GM23248 (cell line): ENCODE data around the gene BCAP29. TPM values are rescaled to one million over a fixed set of nuclear protein-coding genes. Genes with fewer than 3 reads are reported as not detected.

Experiments
- DNase-seq: peaks from one replicate; pipeline ENCODE4 v3.0.0-alpha.2; 2015
- H2AFZ ChIP-seq: fragments of 200-600 bp; sonication (generic); 2 replicates; pipeline ENCODE4 v1.6.1; 2016; ENCODE audit warnings: antibody characterized with exemption
- H3F3A ChIP-seq: fragments of 200-600 bp; sonication (generic); 2 replicates; pipeline ENCODE4 v1.6.1; 2016; ENCODE audit warnings: mild to moderate bottlenecking, antibody characterized with exemption, mixed run types; ENCODE audit not compliant: insufficient read depth
- H3K27ac ChIP-seq: fragments of 200-600 bp; sonication (generic); 2 replicates; pipeline ENCODE4 v1.5.1; 2016; ENCODE audit warnings: mild to moderate bottlenecking
- H3K27me3 ChIP-seq: fragments of 200-600 bp; sonication (generic); replicated peaks from 2 replicates; pipeline ENCODE4 v1.6.1; 2016; ENCODE audit warnings: mild to moderate bottlenecking; ENCODE audit not compliant: insufficient read depth
- H3K36me3 ChIP-seq: fragments of 200-600 bp; sonication (generic); 2 replicates; pipeline ENCODE4 v1.6.1; 2016; ENCODE audit warnings: low read depth, mild to moderate bottlenecking
- H3K4me1 ChIP-seq: fragments of 200-600 bp; sonication (generic); 2 replicates; pipeline ENCODE4 v1.6.1; 2016; ENCODE audit warnings: mild to moderate bottlenecking; ENCODE audit not compliant: insufficient read depth
- H3K4me2 ChIP-seq: fragments of 200-600 bp; sonication (generic); one replicate; pipeline ENCODE4 v1.6.1; 2016; ENCODE audit warnings: mild to moderate bottlenecking; ENCODE audit not compliant: unreplicated experiment
- H3K4me3 ChIP-seq: fragments of 200-600 bp; sonication (generic); 2 replicates; pipeline ENCODE4 v1.5.1; 2016; ENCODE audit warnings: mild to moderate bottlenecking
- H3K79me2 ChIP-seq: fragments of 200-600 bp; sonication (generic); 2 replicates; pipeline ENCODE4 v1.6.1; 2016; ENCODE audit warnings: mild to moderate bottlenecking; ENCODE audit not compliant: insufficient read depth
- H3K9ac ChIP-seq: fragments of 200-600 bp; sonication (generic); 2 replicates; pipeline ENCODE4 v1.6.1; 2016; ENCODE audit warnings: mild to moderate bottlenecking
- H3K9me2 ChIP-seq: fragments of 200-600 bp; sonication (generic); 2 replicates; pipeline ENCODE4 v1.6.1; 2016; ENCODE audit warnings: mixed run types, mild to moderate bottlenecking, moderate library complexity; ENCODE audit not compliant: insufficient read depth
- H3K9me3 ChIP-seq: fragments of 200-600 bp; sonication (generic); one replicate; pipeline ENCODE4 v1.6.1; 2017; ENCODE audit warnings: low read depth
- H4K20me1 ChIP-seq: fragments of 200-600 bp; sonication (generic); 2 replicates; pipeline ENCODE4 v1.6.0; 2016; ENCODE audit not compliant: insufficient read depth
- EZH2 ChIP-seq: fragments of 200-600 bp; sonication (generic); IDR thresholded peaks from 2 replicates; pipeline ENCODE4 v1.6.1; 2018; ENCODE audit warnings: antibody characterized with exemption, mild to moderate bottlenecking; ENCODE audit not compliant: insufficient read depth, poor library complexity, severe bottlenecking
- EZH2phosphoT487 ChIP-seq: fragments of 200-600 bp; sonication (generic); IDR thresholded peaks from 2 replicates; pipeline ENCODE4 v1.6.1; 2018; ENCODE audit warnings: antibody characterized with exemption, moderate library complexity, mild to moderate bottlenecking, low read depth; ENCODE audit not compliant: insufficient read depth
- WGBS, 2 experiments: methylation state at CpG; one replicate each; pipeline ENCODE4 v1.1.6; 2015 to 2017; ENCODE audit warnings: low lambda C conversion rate in 2 of 2, low coverage in 1 of 2; ENCODE audit errors: missing lambda C conversion rate in 2 of 2; 5-methylcytosine and 5-hydroxymethylcytosine counted together
- in situ Hi-C: fragments of 300-500 bp; cut with MboI; formaldehyde crosslinking; loops from 2 replicates; pipeline ENCODE4 v1.15.0; 2020
- polyA plus RNA-seq: library from polyadenylated mRNA; unstranded; fragments of >200 nt; fragmentation: Nextera tagmentation; extraction: Ambion mirVana; gene quantifications from 2 replicates; pipeline ENCODE4 v1.2.1, GENCODE V29; 2016
- total RNA-seq: library from RNA; depleted of rRNA; stranded (reverse); fragments of >200 nt; shearing (Covaris generic); gene quantifications from 2 replicates; pipeline ENCODE4 v1.2.3, GENCODE V29; 2014

Gene BCAP29
- total and polyA plus RNA-seq, 2 experiments from 2014 or later = 106 to 138 TPM

DNA sequence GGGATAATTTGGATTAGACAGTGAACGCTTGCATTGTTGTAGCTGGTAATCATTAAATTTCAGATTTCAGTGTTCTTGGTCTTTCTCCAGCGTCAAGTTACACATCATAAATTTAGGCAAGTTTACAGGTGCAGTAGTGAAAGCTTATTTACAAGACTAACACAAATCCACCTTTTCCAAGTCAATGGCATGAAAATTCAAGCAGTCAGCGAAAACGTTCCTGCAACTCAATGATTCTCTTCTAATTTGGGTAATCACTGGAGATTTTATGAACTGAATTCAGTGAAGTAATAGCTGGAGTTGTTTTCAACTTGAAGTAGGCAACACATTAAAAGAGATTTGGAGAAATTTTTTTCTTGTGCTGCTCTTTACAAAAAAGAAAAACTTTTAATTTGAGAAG is 17.9 kb downstream of the BCAP29 start:
- Histone ChIP-seq H3K9me3 (no peaks in the 10 kb centered on the region), H3K9ac (no peak overlapping the region), H3K4me2 (no peak overlapping the region), H3F3A (peaks cover 33% of the 10 kb centered on the region), H3K9me2 (no peaks in the 10 kb centered on the region), H4K20me1 (no peaks in the 10 kb centered on the region), H2AFZ (no peak overlapping the region), H3K4me1 (peaks cover 31% of the 10 kb centered on the region), H3K27ac (no peak overlapping the region), H3K79me2 (no peaks in the 10 kb centered on the region), H3K4me3 (no peak overlapping the region), H3K36me3 (peaks cover 39% of the 10 kb centered on the region), H3K27me3 (no peaks in the 10 kb centered on the region)
- in situ Hi-C loops = no loop called here
- 84 to 88% methylated on average over 4 of the region's 4 CpGs for WGBS, 2 experiments
- no peak for DNase-seq
- no peak for TF ChIP-seq EZH2
- TF ChIP-seq EZH2phosphoT487 = no peak

DNA sequence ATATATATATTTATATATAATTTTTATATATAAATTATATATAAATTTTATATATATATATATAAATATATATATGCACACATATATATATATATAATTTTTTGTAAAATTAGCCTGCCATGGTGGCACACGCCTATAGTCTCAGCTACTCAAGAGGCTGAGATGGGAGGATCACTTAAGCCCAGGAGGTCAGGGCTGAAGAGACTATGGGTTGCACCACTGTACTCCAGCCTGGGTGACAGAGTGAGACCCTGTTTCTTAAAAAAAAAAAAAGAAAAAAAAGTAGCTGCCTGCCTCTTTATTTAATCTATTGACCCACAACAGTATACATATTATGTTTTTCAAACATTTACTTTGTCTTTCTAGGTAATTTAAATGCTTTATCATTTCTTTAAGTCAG is 19.2 kb downstream of the BCAP29 start:
- Histone ChIP-seq H3K9me2 (no peaks in the 10 kb centered on the region), H3K27ac (no peak overlapping the region), H3F3A (peaks cover 21% of the 10 kb centered on the region), H3K9me3 (no peaks in the 10 kb centered on the region), H3K4me3 (no peak overlapping the region), H3K36me3 (peaks cover 33% of the 10 kb centered on the region), H2AFZ (no peak overlapping the region), H3K27me3 (no peaks in the 10 kb centered on the region), H3K4me1 (peaks cover 22% of the 10 kb centered on the region), H3K9ac (no peak overlapping the region), H4K20me1 (no peaks in the 10 kb centered on the region), H3K4me2 (no peak overlapping the region), H3K79me2 (no peaks in the 10 kb centered on the region)
- no peak for DNase-seq
- in situ Hi-C loops = no loop called here
- 96 to 97% methylated on average over 1 of the region's 1 CpG for WGBS, 2 experiments
- no peak for TF ChIP-seq EZH2phosphoT487
- TF ChIP-seq EZH2 = no peak

DNA sequence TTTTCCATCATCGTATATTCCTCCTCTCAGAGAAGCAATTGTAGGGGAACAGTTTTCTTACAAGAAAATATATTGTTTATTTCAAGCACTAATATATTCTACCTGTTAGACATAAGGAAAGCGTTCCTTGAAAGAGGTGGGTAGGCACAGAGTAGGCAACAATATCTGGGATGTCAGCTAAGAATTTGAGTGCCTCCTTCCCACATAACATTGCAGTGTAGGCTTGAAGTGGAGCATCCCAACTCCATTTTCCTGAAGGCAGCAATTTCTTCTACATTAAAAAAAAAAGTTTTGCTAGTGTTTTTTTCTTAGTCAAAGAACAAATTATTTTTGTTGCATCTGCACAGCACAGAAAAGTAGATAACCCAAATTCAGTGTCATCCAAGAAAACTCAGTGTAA is 20.8 kb downstream of the BCAP29 start:
- WGBS, 2 experiments = 98% methylated on average over 2 of the region's 2 CpGs
- Histone ChIP-seq H4K20me1 (no peaks in the 10 kb centered on the region), H3K79me2 (no peaks in the 10 kb centered on the region), H3K4me2 (no peak overlapping the region), H3K27me3 (no peaks in the 10 kb centered on the region), H3K9me2 (no peaks in the 10 kb centered on the region), H3K9me3 (no peaks in the 10 kb centered on the region), H3K4me3 (no peak overlapping the region), H3F3A (peaks cover 10% of the 10 kb centered on the region), H3K4me1 (peaks cover 10% of the 10 kb centered on the region), H2AFZ (no peak overlapping the region), H3K27ac (no peak overlapping the region), H3K36me3 (peaks cover 33% of the 10 kb centered on the region), H3K9ac (no peak overlapping the region)
- in situ Hi-C loops = no loop called here
- no peak for TF ChIP-seq EZH2
- no peak for TF ChIP-seq EZH2phosphoT487
- no peak for DNase-seq

DNA sequence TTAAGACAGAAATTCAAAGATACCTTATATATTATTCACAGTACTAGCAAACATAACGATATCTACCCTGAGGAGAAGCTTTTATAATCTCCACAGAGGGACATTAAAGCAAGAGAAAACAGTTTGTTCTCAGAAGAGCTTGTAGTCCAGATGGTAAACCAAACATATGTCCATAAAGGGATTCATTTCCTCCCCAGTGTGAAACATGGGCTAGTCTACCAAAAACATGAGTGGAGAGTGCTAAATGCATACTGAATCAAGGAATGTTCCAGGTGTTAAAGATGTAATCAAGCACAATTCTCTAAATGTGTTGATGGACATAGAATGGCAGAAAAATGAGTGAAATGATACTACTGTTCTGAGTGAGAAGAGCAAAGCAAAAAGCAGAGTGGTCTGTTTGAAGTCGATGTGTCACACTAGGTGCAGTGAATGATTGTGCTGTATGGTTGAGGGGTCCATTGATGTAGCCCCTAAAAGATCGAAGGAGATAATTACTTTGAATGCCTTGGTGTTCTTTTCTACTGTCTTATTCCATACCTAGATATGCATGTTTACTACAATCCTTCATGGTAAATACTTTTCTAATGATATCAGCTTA is 25.3 kb downstream of the BCAP29 start:
- TF ChIP-seq EZH2 (no peak), EZH2phosphoT487 (no peak)
- WGBS, 2 experiments = 96 to 100% methylated on average over 3 of the region's 3 CpGs
- in situ Hi-C loops = no loop called here

GRCh38 chr7:107606303-107606702 is 26.3 kb downstream of the BCAP29 start:
- Histone ChIP-seq H3K9me3 (no peaks in the 10 kb centered on the region), H3K27ac (no peak overlapping the region), H3K4me2 (no peak overlapping the region), H3K4me3 (no peak overlapping the region), H3K79me2 (no peaks in the 10 kb centered on the region), H2AFZ (no peak overlapping the region), H3K4me1 (no peaks in the 10 kb centered on the region), H4K20me1 (no peaks in the 10 kb centered on the region), H3K9ac (no peak overlapping the region), H3K36me3 (peaks cover 15% of the 10 kb centered on the region), H3K9me2 (0 out of 2 replicates have a peak, but pooled peaks cover 5% of the 10 kb centered on the region), H3F3A (no peaks in the 10 kb centered on the region), H3K27me3 (no peaks in the 10 kb centered on the region)
- in situ Hi-C loops = no loop called here
- WGBS, 2 experiments = 97 to 100% methylated on average over 1 of the region's 1 CpG
- DNase-seq = no peak
- TF ChIP-seq EZH2 = no peak
- TF ChIP-seq EZH2phosphoT487 = no peak

More for the DNA sequence above, 25.3 kb downstream of the BCAP29 start:
- H3K27ac ChIP-seq = no peak overlapping the region
- no peaks in the 10 kb centered on the region for H3K27me3 ChIP-seq
- no peak overlapping the region for H3K9ac ChIP-seq
- DNase-seq = no peak
- H3F3A ChIP-seq = no peaks in the 10 kb centered on the region
- 0 out of 2 replicates have a peak, but pooled peaks cover 5% of the 10 kb centered on the region for H3K9me2 ChIP-seq
- no peak overlapping the region for H3K4me3 ChIP-seq
- no peaks in the 10 kb centered on the region for H3K79me2 ChIP-seq
- H3K36me3 ChIP-seq = peaks cover 25% of the 10 kb centered on the region
- H3K4me1 ChIP-seq = no peaks in the 10 kb centered on the region
- H3K4me2 ChIP-seq = no peak overlapping the region
- no peaks in the 10 kb centered on the region for H3K9me3 ChIP-seq
- H4K20me1 ChIP-seq = no peaks in the 10 kb centered on the region
- no peak overlapping the region for H2AFZ ChIP-seq
